Measurements from ENCODE around the gene SLC43A3. TPM values are rescaled to one million over a fixed set of nuclear protein-coding genes. Genes with fewer than 3 reads are reported as not detected.

Gene SLC43A3
- total RNA-seq, 1 experiment from 2014 or later = 8.6 TPM

GRCh38 chr11:57474803-57475115 lies 47.8 kb upstream of the SLC43A3 start:
- POLR2A ChIA-PET = no interaction called here
- no peaks in the 10 kb centered on the region; the same call in 1 of the 2 replicates for H3K4me1 ChIP-seq (ENCODE audit: control insufficient read depth, insufficient read depth, low read length)
- H3K4me3 ChIP-seq (ENCODE audit: low read depth in 2 of 2, low read length in 2 of 2) = no peak overlapping the region
- ATAC-seq = no peak
- no peaks in the 10 kb centered on the region for H3K36me3 ChIP-seq (ENCODE audit: control insufficient read depth, insufficient read depth, low read length)
- BruUV-seq (replicated peaks) = no TSS peak
- H3K27me3 ChIP-seq (ENCODE audit: control insufficient read depth, insufficient read depth, low read length) = peaks cover 15% of the 10 kb centered on the region
- TF ChIP-seq TCF7L2 (IDR thresholded peaks at IDR 0.05; ENCODE audit: low read depth, low read length) (no peak), CTCF (IDR thresholded peaks at IDR 0.05) (no peak), SIN3A (IDR thresholded peaks at IDR 0.05; ENCODE audit: borderline replicate concordance, insufficient read depth, low read depth, low read length) (no peak), POLR2AphosphoS5 (IDR thresholded peaks at IDR 0.05; ENCODE audit: low read depth, low read length) (no peak), REST (IDR thresholded peaks at IDR 0.05; ENCODE audit: insufficient read depth in 1 of 2, low read depth in 2 of 2, low read length in 1 of 2) (peak in 1 of 2 experiments; percentile 47; a peak in 2 of 4 replicates)
- CTCF ChIA-PET = interaction anchor here (1.0 kb wide), 2 partner anchors 15 to 17 kb away, joined by 3 to 7 read pairs; no protein-coding TSS in a partner anchor
- H3K9me3 ChIP-seq (ENCODE audit: control insufficient read depth, insufficient read depth, low read depth, low read length) = no peaks in the 10 kb centered on the region
- H3K27ac ChIP-seq (ENCODE audit: low read length) = no peak overlapping the region
- intact Hi-C loops (cut with micrococcal nuclease; ENCODE audit: unreplicated experiment) = no loop called here
- DNase-seq (ENCODE audit: low read depth, low spot score) = no peak
- in situ Hi-C loops (cut with HindIII; ENCODE audit: low pct_unique_long_range_greater_than_20kb, low sequenced_read_pairs) = no loop called here

GRCh38 chr11:57474017-57474802 lies 47.3 kb upstream of the SLC43A3 start:
- ATAC-seq = no peak
- no peak overlapping the region for H3K4me3 ChIP-seq (ENCODE audit: low read depth in 2 of 2, low read length in 2 of 2)
- ChIA-PET POLR2A (interaction anchor here (0.6 kb wide), 1 partner anchor 287 kb away, joined by 3 read pairs; no protein-coding TSS in a partner anchor), CTCF (interaction anchor here (0.7 to 1.0 kb wide), 3 partner anchors 15 to 18 kb away, joined by 3 to 7 read pairs (median 6); no protein-coding TSS in a partner anchor)
- no TSS peak for BruUV-seq (replicated peaks)
- intact Hi-C loops (cut with micrococcal nuclease; ENCODE audit: unreplicated experiment) (no loop called here), in situ Hi-C loops (cut with HindIII; ENCODE audit: low pct_unique_long_range_greater_than_20kb, low sequenced_read_pairs) (no loop called here)
- H3K27ac ChIP-seq (ENCODE audit: low read length) = no peak overlapping the region
- H3K9me3 ChIP-seq (ENCODE audit: control insufficient read depth, insufficient read depth, low read depth, low read length) = no peaks in the 10 kb centered on the region
- no peaks in the 10 kb centered on the region for H3K36me3 ChIP-seq (ENCODE audit: control insufficient read depth, insufficient read depth, low read length)
- TF ChIP-seq CTCF (IDR thresholded peaks at IDR 0.05) (no peak), SIN3A (IDR thresholded peaks at IDR 0.05; ENCODE audit: borderline replicate concordance, insufficient read depth, low read depth, low read length) (no peak), TCF7L2 (IDR thresholded peaks at IDR 0.05; ENCODE audit: low read depth, low read length) (no peak), POLR2AphosphoS5 (IDR thresholded peaks at IDR 0.05; ENCODE audit: low read depth, low read length) (no peak)
- H3K4me1 ChIP-seq (ENCODE audit: control insufficient read depth, insufficient read depth, low read length) = no peaks in the 10 kb centered on the region; the same call in 1 of the 2 replicates
- DNase-seq (ENCODE audit: low read depth, low spot score) = no peak
- H3K27me3 ChIP-seq (ENCODE audit: control insufficient read depth, insufficient read depth, low read length) = peaks cover 15% of the 10 kb centered on the region

Measured in Panc1 (cell line).